ENCODE data around the gene TRPT1.
"Not testable (repeated sequence)": the region's sequence is repeated elsewhere in the genome, so short reads cannot be mapped to it uniquely, and the experiment has no call there.

The TRPT1 gene

GRCh38 chr11:64258356-64258755 lies 32.4 kb upstream of the TRPT1 start:
- DNase-seq: no peak

- no peak for DNase-seq
Observed at GRCh38 chr11:64256300-64256699, 30.3 kb upstream of the TRPT1 start.

- DNase-seq: no peak
Observed at GRCh38 chr11:64255135-64256128, 29.4 kb upstream of the TRPT1 start.

- DNase-seq: no peak
Observed at GRCh38 chr11:64254326-64254725, 28.3 kb upstream of the TRPT1 start.

- DNase-seq: no peak
Observed at GRCh38 chr11:64253481-64253880, 27.5 kb upstream of the TRPT1 start.

GRCh38 chr11:64253043-64253442 lies 27.1 kb upstream of the TRPT1 start:
- no peak for DNase-seq

- DNase-seq: no peak
Observed at GRCh38 chr11:64252003-64252872, 26.3 kb upstream of the TRPT1 start.

- no peak for DNase-seq
Observed at GRCh38 chr11:64251753-64252002, 25.7 kb upstream of the TRPT1 start.

GRCh38 chr11:64251016-64251752 lies 25.2 kb upstream of the TRPT1 start, which contains the start of gene PLCB3:
Gene PLCB3 (plus strand): TSS chr11:64251530. CDS start chr11:64251650, 120 bp downstream.
- no peak for DNase-seq

GRCh38 chr11:64250415-64251015 lies 24.5 kb upstream of the TRPT1 start:
- no peak for DNase-seq

- no peak for DNase-seq
Observed at GRCh38 chr11:64249563-64250414, 23.8 kb upstream of the TRPT1 start.

GRCh38 chr11:64249038-64249437 lies 23.1 kb upstream of the TRPT1 start:
- no peak for DNase-seq

GRCh38 chr11:64248578-64248977 lies 22.6 kb upstream of the TRPT1 start:
- DNase-seq: no peak

GRCh38 chr11:64247729-64248531 lies 21.9 kb upstream of the TRPT1 start:
- DNase-seq: no peak

- DNase-seq: peak; percentile 48
Observed at GRCh38 chr11:64246871-64247728, 21.1 kb upstream of the TRPT1 start, which contains the start of gene PPP1R14B. Gene PPP1R14B (minus strand): TSS chr11:64246943. CDS start chr11:64246673, 270 bp downstream.

GRCh38 chr11:64246621-64246870 lies 20.6 kb upstream of the TRPT1 start:
- DNase-seq: not testable (repeated sequence)

- no peak for DNase-seq
Observed at GRCh38 chr11:64245797-64246620, 20.0 kb upstream of the TRPT1 start.

- DNase-seq: no peak
Observed at GRCh38 chr11:64245401-64245796, 19.4 kb upstream of the TRPT1 start.

GRCh38 chr11:64244966-64245365 lies 19.0 kb upstream of the TRPT1 start:
- no peak for DNase-seq

Data from NCI-H187 treated with DMSO at 0.1 percent for 48 hours (cell line).